ENCODE measurements around the gene KRT2.

KRT2 gene

DNA sequence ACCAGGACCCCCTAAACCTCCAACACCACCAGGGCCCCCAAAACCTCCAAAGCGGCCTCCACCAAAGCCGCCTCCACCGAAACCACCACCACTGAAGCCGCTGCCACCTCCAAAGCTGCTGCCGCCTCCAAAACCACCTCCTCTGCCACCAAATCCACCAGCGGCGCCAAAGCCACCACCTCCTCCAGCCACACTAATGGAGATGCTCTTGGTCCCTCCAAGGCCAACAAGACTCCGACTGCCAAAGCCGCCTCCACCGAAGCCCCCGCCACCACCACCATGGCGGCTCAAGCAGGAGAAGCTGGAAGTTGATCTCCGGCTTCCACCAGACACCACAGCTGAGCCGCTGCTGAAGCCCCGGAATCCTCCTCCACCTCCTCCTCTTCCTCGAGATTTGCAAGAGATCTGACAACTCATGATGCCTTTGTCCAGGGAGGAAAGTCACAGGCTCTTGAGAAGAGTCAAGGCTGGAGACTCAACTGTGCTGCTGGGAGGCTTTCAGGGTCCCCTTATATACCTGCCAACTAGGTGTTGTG lies at the start of gene KRT2:
KRT2 (minus strand) TSS at position 486 of the 536 bp plus-strand sequence; CDS start at position 417, 69 bp downstream.
- no peak for DNase-seq (ENCODE audit: low read depth)

GRCh38 chr12:52701281-52701680 lies 49.3 kb upstream of the KRT2 start:
- DNase-seq (ENCODE audit: low read depth) = no peak

GRCh38 chr12:52699960-52700359 lies 47.9 kb upstream of the KRT2 start:
- DNase-seq (ENCODE audit: low read depth) = no peak

DNA sequence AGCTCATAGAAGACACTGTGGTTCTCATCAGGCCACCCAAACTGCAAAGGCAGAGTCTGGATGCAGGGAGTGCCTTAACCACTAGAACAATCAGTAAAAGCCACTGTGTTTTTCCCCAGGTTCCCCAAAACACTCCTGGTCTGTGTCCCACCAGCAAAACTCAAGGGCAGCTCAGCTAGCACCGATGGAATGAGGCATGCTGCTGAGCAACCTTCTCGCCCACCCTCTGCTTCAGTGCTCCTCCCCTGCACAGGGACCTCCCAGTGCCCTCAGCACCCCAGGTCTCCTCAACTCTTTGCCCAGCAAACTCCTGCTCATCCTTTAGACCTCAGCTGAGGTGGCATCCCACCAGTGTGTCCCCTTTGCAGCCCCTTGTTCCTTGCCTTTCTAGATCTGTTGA lies 47.4 kb upstream of the KRT2 start:
- DNase-seq (ENCODE audit: low read depth) = no peak

DNA sequence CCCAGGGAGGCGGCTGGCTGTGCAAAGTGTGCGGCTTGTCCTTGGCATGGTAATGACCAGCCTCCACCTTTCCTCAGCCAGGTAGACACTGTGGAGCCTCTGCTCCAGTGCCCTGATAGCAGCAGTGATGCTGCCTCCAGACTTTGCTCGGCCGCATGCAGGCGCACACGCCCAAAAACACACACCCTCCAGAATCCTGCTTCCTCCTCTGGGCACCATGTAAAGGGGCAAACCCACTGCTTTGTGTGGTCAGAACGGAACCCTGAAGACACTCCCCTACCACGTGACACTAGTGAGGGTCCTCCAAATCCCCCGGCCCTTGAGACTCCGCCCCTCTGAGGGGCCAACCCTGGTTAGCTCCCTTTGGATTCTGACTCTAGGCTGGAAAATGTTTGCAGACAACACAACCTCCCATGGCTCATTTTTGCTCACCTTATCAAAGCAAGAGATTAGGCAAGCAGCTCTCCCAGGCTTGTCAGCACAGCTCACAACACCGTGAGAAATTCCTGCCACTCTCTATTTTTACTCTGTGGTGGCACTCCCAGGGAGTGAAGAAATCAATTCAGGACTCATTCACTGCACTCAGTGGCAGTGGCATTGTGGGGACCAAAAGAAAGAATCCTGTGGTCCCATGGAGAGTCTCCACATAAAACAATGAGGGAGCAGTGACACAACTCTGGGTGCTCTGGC lies 46.8 kb upstream of the KRT2 start:
- no peak for DNase-seq (ENCODE audit: low read depth)

GRCh38 chr12:52697058-52697582 lies 45.1 kb upstream of the KRT2 start:
- DNase-seq (ENCODE audit: low read depth) = no peak

DNA sequence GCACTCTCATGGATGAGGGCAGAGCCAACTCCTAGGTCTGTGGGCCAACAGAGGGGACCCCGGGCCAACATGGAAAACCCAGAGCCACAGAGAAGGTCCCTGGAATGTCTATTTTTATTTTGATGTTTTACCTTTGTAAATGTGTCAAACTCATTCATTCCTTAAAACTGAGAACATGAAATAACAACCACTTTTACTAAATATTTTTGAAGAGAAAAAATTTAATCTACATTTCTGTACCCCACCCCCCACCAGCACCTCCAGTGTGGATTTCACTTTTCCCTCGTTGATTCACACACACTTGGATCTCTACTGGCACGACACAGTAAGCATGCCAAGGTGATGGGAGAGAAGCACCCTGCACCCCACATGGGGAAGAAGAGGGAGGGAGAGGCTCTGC lies 44.6 kb upstream of the KRT2 start:
- no peak for DNase-seq (ENCODE audit: low read depth)

- DNase-seq (ENCODE audit: low read depth) = no peak
These were observed 43.0 kb upstream of the KRT2 start for GRCh38 chr12:52695039-52695438.

DNA sequence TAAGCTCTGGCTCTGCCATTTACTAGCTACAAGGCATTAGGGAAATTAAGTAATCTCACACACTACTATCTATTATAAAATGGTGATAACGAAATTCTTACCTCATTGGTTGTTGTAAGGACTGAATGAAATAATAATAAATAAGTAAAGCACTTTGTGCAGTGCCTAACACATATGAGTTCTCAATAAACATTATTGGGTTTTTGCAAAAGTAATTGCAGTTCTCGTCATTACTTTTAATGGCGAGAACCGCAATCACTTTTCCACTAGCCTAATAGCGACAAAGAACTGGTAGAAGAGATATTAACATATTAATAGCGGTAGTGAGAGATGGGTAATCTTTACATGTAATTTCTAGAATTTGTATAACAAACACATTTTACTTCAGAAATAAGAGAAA lies 42.1 kb upstream of the KRT2 start:
- no peak for DNase-seq (ENCODE audit: low read depth)

DNA sequence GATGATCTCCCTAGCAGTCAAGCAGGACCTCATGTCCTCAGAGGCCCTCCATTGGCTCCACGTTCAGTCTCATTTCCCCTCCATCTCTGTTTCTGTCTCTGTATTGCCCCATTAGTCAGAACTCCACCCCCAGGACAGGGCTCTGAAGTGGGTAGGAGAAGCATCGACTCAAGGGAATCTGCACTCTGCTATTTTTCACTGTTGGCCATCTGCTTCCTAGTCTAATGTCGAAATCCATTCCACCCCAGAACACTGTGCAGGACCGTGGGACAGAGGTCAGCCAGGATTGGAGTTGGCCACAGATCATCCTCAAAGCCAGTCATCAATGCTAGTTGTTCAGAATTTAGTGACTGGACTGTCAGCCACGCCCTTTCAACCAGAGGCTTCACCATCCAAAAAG lies 41.2 kb upstream of the KRT2 start:
- no peak for DNase-seq (ENCODE audit: low read depth)

GRCh38 chr12:52692254-52692653 lies 40.2 kb upstream of the KRT2 start:
- no peak for DNase-seq (ENCODE audit: low read depth)

DNA sequence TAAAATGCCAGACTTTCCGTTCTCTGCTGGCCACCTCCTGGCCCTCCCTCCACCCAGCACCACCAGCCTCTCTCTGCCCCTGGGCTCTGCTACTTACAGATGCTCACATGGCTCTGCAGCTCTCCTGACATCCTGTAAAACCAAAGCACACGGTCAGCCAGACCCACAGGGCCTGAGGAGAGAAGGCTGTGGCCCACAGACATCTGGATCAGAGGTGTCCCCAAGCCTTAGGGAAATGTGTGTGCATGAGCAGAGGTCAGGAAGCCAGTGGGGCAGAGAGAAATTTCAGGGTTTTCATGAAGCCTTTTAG lies 39.8 kb upstream of the KRT2 start:
- no peak for DNase-seq (ENCODE audit: low read depth)

- DNase-seq (ENCODE audit: low read depth) = no peak
These were observed 39.2 kb upstream of the KRT2 start for GRCh38 chr12:52691076-52691840.

DNA sequence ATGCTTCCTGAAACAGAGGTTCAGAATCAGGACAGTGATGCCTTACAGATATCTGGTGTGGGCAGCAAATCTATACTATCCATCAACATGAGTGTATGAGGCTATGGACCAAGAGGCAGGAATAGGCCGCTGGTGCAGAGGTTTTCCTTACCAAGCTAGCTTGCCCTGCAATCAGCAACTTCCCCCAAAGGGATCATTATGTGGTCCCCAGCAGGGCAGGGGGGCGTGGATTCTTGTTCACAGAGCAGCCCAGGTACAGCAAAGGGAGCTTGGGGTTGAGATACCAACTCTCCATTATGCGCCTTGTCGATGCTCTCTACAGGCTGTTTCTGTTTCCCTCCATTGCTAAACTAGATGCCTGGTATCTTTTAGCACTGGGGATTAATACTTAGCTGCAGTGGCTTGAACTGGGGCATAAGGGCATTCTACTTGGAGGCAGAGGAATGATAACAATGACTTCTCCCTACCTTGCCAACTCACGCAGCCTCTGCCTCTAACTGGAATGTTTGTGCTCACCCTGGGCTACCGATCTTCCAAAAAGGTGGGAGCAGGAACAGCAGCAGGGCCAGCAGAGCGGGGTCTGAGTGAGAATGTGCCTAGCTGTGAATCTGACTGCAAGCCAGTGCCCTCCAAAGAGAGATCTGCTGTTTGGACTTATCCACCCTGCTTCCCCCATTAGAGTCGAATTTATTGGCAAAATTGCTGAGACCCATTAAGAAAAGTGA lies 38.5 kb upstream of the KRT2 start:
- DNase-seq (ENCODE audit: low read depth) = no peak

GRCh38 chr12:52689936-52690335 lies 37.9 kb upstream of the KRT2 start:
- DNase-seq (ENCODE audit: low read depth) = no peak

DNA sequence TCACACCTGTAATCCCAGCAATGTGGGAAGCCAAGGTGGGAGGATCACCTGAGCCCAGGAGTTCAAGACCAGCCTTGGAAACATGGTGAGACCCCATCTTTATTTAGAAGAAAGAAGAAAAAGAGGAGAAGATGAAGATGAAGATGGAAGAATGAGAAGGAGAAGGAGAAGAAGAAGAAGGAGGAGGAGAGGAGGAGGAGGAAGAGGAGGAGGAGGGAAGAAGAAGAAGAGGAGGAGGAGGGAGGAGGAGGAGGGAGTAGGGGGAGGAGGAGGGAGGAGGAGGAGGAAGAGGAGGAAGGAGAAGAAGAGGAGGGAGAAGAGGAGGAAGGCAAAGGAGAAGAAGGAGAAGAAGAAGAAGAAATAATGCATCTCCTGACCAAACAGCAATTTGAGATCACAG lies 37.2 kb upstream of the KRT2 start:
- DNase-seq (ENCODE audit: low read depth) = no peak

- no peak for DNase-seq (ENCODE audit: low read depth)
These were observed 36.5 kb upstream of the KRT2 start for GRCh38 chr12:52688481-52688880.

GRCh38 chr12:52687497-52688385 lies 35.7 kb upstream of the KRT2 start:
- no peak for DNase-seq (ENCODE audit: low read depth)

- no peak for DNase-seq (ENCODE audit: low read depth)
These were observed 34.9 kb upstream of the KRT2 start for GRCh38 chr12:52686756-52687487.

DNA sequence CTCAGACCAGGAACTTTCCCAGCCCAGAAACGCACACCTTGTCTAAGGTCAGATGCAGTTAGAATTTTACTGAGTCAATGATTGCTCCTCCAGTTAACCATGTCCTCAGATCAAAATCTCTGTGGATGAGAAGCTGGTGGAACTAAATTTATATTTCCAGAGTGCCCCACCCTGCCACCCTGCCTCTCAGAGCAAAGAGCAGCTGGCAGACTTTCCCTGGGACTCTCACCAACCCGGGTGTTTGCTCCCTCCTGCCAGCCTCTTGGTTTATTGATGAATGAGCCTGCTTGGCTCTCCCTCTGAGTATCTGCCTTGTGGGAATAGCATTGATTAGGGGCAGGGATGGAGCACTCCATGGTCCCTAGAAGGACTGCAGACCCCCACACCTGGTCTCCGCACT lies 34.1 kb upstream of the KRT2 start:
- no peak for DNase-seq (ENCODE audit: low read depth)

DNA sequence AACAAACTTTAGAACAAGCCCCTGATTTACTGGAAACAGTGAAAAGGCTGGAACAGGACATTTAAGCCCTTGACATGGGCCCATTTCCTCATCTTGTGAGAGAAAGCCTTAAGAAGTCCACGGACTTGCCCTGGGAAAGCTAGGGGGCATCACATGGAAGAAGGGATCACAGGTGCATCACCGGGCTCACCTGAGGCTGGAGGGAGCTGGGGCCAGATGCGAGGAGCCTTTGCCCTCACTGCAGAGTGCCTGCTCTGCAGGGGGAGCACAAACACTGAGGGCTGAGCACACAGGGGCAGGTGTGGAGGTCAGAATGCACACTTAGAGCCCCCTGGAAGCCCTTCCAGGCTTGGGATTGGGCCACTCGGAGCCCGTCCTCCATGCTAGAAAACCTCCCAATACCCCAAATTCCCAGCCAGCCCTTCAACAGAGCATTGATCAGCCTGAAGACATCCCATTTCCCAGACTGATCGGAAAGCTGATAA lies 33.4 kb upstream of the KRT2 start:
- no peak for DNase-seq (ENCODE audit: low read depth)
